ENCODE data around the gene FAM53B.

The FAM53B gene

GRCh38 chr10:124609698-124610097 is 134.5 kb downstream of the FAM53B start:
- DNase-seq (ENCODE audit: low spot score), result no peak

- DNase-seq (ENCODE audit: low spot score), result no peak
Measured at GRCh38 chr10:124608093-124608721, 136.0 kb downstream of the FAM53B start.

- DNase-seq (ENCODE audit: low spot score), result no peak
Measured at GRCh38 chr10:124607693-124608092, 136.5 kb downstream of the FAM53B start.

GRCh38 chr10:124606822-124607221 is 137.4 kb downstream of the FAM53B start:
- no peak for DNase-seq (ENCODE audit: low spot score)

GRCh38 chr10:124605856-124606812 is 138.0 kb downstream of the FAM53B start:
- no peak for DNase-seq (ENCODE audit: low spot score)

- DNase-seq (ENCODE audit: low spot score), result no peak
Measured at GRCh38 chr10:124605481-124605855, 138.7 kb downstream of the FAM53B start.

GRCh38 chr10:124605001-124605370 is 139.2 kb downstream of the FAM53B start:
- DNase-seq (ENCODE audit: low spot score), result no peak

- no peak for DNase-seq (ENCODE audit: low spot score)
Measured at GRCh38 chr10:124604214-124605000, 139.8 kb downstream of the FAM53B start.

- DNase-seq (ENCODE audit: low spot score), result no peak
Measured at GRCh38 chr10:124603376-124604213, 140.6 kb downstream of the FAM53B start.

GRCh38 chr10:124602646-124603365 is 141.4 kb downstream of the FAM53B start:
- no peak for DNase-seq (ENCODE audit: low spot score)

GRCh38 chr10:124602121-124602561 is 142.0 kb downstream of the FAM53B start:
- DNase-seq (ENCODE audit: low spot score), result no peak

- no peak for DNase-seq (ENCODE audit: low spot score)
Measured at GRCh38 chr10:124601431-124602120, 142.6 kb downstream of the FAM53B start.

- DNase-seq (ENCODE audit: low spot score), result no peak
Measured at GRCh38 chr10:124601016-124601415, 143.2 kb downstream of the FAM53B start.

GRCh38 chr10:124600051-124600880 is 143.9 kb downstream of the FAM53B start:
- DNase-seq (ENCODE audit: low spot score), result no peak

GRCh38 chr10:124599588-124600050 is 144.6 kb downstream of the FAM53B start:
- no peak for DNase-seq (ENCODE audit: low spot score)

GRCh38 chr10:124598773-124599587 is 145.2 kb downstream of the FAM53B start:
- DNase-seq (ENCODE audit: low spot score), result no peak

- DNase-seq (ENCODE audit: low spot score), result no peak
Measured at GRCh38 chr10:124598196-124598595, 146.0 kb downstream of the FAM53B start.

- DNase-seq (ENCODE audit: low spot score), result no peak
Measured at GRCh38 chr10:124597846-124598165, 146.4 kb downstream of the FAM53B start.

Measured in RKO (cell line).